HepG2 (cell line): ENCODE measurements around the gene C17orf58. TPM values are rescaled to one million over a fixed set of nuclear protein-coding genes. Genes with fewer than 3 reads are reported as not detected.

Experiments
- BORCS8-MEF2B ChIP-seq: sonication (generic); formaldehyde crosslinking; IDR thresholded peaks from 2 replicates; pipeline ENCODE4 v1.8.0; 2022; ENCODE audit warnings: mild to moderate bottlenecking, missing genetic modification reagents
- FOXA1 ChIP-seq, 2 experiments: fragments of 450-650 bp in 1 of 2; sonication (generic) in 1 of 2; formaldehyde crosslinking in 1 of 2; IDR thresholded peaks; 2 replicates each; pipeline versions ENCODE4 v1.4.0 to v1.6.1; 2016 to 2020; ENCODE audit warnings: missing genetic modification reagents in 1 of 2
- HDAC6 ChIP-seq: fragments of 200-600 bp; sonication (generic); IDR thresholded peaks from 2 replicates; pipeline ENCODE4 v1.7.0; 2017; ENCODE audit warnings: mild to moderate bottlenecking, antibody characterized with exemption, low read length, low read depth
- HMG20A ChIP-seq: IDR thresholded peaks from 2 replicates; pipeline ENCODE4 v1.6.1; 2016; ENCODE audit warnings: borderline replicate concordance
- MED1 ChIP-seq: sonication (generic); formaldehyde crosslinking; IDR thresholded peaks from 2 replicates; pipeline ENCODE4 v1.4.0; 2020; ENCODE audit warnings: missing genetic modification reagents
- NR2F1 ChIP-seq, 2 experiments: fragments of 450-650 bp in 1 of 2; formaldehyde crosslinking in 1 of 2; IDR thresholded peaks; 2 replicates each; pipeline versions ENCODE4 v1.5.0 to v1.6.1; 2016 to 2020; ENCODE audit warnings: mild to moderate bottlenecking in 1 of 2, missing compliant biosample characterization in 1 of 2, missing genetic modification reagents in 1 of 2, moderate library complexity in 1 of 2
- PHF20 ChIP-seq: sonication (generic); formaldehyde crosslinking; IDR thresholded peaks from 2 replicates; pipeline ENCODE4 v1.5.0; 2020; ENCODE audit warnings: mild to moderate bottlenecking, missing genetic modification reagents
- RBM22 ChIP-seq: fragments of 200-400 bp; formaldehyde crosslinking; optimal IDR thresholded peaks from 2 replicates; pipeline ENCODE3; 2017; ENCODE audit warnings: mild to moderate bottlenecking, low read length, moderate library complexity
- SETDB1 ChIP-seq: sonication (generic); formaldehyde crosslinking; IDR thresholded peaks from 2 replicates; pipeline ENCODE4 v1.5.1; 2020; ENCODE audit warnings: missing genetic modification reagents, mild to moderate bottlenecking, borderline replicate concordance
- SMARCC2 ChIP-seq: fragments of 450-650 bp; IDR thresholded peaks from 2 replicates; pipeline ENCODE4 v1.6.1; 2017; ENCODE audit warnings: antibody characterized with exemption, mild to moderate bottlenecking
- SRF ChIP-seq: IDR thresholded peaks from 2 replicates; pipeline ENCODE4 v1.6.1; 2011; ENCODE audit warnings: mild to moderate bottlenecking, low read depth, low read length, moderate library complexity
- TEF ChIP-seq: sonication (generic); formaldehyde crosslinking; IDR thresholded peaks from 2 replicates; pipeline ENCODE4 v1.5.0; 2020; ENCODE audit warnings: missing genetic modification reagents
- ZIK1 ChIP-seq: sonication (generic); formaldehyde crosslinking; IDR thresholded peaks from 2 replicates; pipeline ENCODE4 v1.5.0; 2020; ENCODE audit warnings: mild to moderate bottlenecking, low read depth, missing genetic modification reagents, borderline replicate concordance
- ZKSCAN8 ChIP-seq: IDR thresholded peaks from 2 replicates; pipeline ENCODE4 v1.6.1; 2016; ENCODE audit warnings: borderline replicate concordance, missing genetic modification reagents, missing compliant biosample characterization
- ZMYM4 ChIP-seq: sonication (generic); formaldehyde crosslinking; IDR thresholded peaks from 2 replicates; pipeline ENCODE4 v1.8.1; 2023; ENCODE audit warnings: mild to moderate bottlenecking, missing genetic modification reagents
- ZNF124 ChIP-seq: sonication (generic); formaldehyde crosslinking; IDR thresholded peaks from 2 replicates; pipeline ENCODE4 v1.4.0; 2020; ENCODE audit warnings: missing genetic modification reagents
- ZNF253 ChIP-seq: sonication (generic); formaldehyde crosslinking; IDR thresholded peaks from 2 replicates; pipeline ENCODE4 v1.8.0; 2022; ENCODE audit warnings: mild to moderate bottlenecking, missing genetic modification reagents, borderline replicate concordance
- ZNF256 ChIP-seq: sonication (generic); formaldehyde crosslinking; conservative IDR thresholded peaks from 2 replicates; pipeline ENCODE4 v1.4.0; 2020; ENCODE audit warnings: missing genetic modification reagents
- ZNF263 ChIP-seq: sonication (generic); formaldehyde crosslinking; IDR thresholded peaks from 2 replicates; pipeline ENCODE4 v1.4.0; 2020; ENCODE audit warnings: missing genetic modification reagents
- ZNF280D ChIP-seq: sonication (generic); formaldehyde crosslinking; IDR thresholded peaks from 2 replicates; pipeline ENCODE4 v1.5.1; 2020; ENCODE audit warnings: mild to moderate bottlenecking, missing genetic modification reagents
- ZNF619 ChIP-seq: sonication (generic); formaldehyde crosslinking; IDR thresholded peaks from 2 replicates; pipeline ENCODE4 v1.4.0; 2020; ENCODE audit warnings: mild to moderate bottlenecking, missing genetic modification reagents
- ZNF749 ChIP-seq: sonication (generic); formaldehyde crosslinking; IDR thresholded peaks from 2 replicates; pipeline ENCODE4 v1.8.0; 2022; ENCODE audit warnings: mild to moderate bottlenecking, missing genetic modification reagents, moderate library complexity, borderline replicate concordance
- ZNF768 ChIP-seq: sonication (generic); formaldehyde crosslinking; IDR thresholded peaks from 2 replicates; pipeline ENCODE4 v1.4.0; 2020; ENCODE audit warnings: missing genetic modification reagents
- ZNF816 ChIP-seq: sonication (generic); formaldehyde crosslinking; IDR thresholded peaks from 2 replicates; pipeline ENCODE4 v1.8.0; 2022; ENCODE audit warnings: missing genetic modification reagents, mild to moderate bottlenecking, borderline replicate concordance
- ZZZ3 ChIP-seq: sonication (generic); formaldehyde crosslinking; IDR thresholded peaks from 2 replicates; pipeline ENCODE4 v1.4.0; 2020; ENCODE audit warnings: missing genetic modification reagents, mild to moderate bottlenecking, borderline replicate concordance
- polyA plus RNA-seq, 8 experiments: library from polyadenylated mRNA; depleted of rRNA in 3 of 8; stranded (reverse) in 7 of 8; unstranded in 1 of 8; fragments of >200 nt; fragmentation: Illumina TruSeq in 4 of 8; extraction: Trizol in 4 of 8; gene quantifications; 2 replicates each; pipeline versions ENCODE4 v1.2.1 to v1.2.3, GENCODE V29; 2011 to 2016; ENCODE audit warnings: low read depth in 4 of 8, missing spikeins in 1 of 8, mixed read lengths in 1 of 8; ENCODE audit not compliant: insufficient read depth in 1 of 8
- total RNA-seq, 5 experiments: library from RNA; depleted of rRNA; stranded (reverse); fragments of >200 nt; fragmentation: Illumina TruSeq; extraction: Trizol; gene quantifications; 2 replicates each; pipeline ENCODE4 v1.2.3, GENCODE V29; 2016; ENCODE audit warnings: low read depth in 1 of 5

C17orf58 gene
- total and polyA plus RNA-seq, 2 of the 13 experiments (the other 11 are each of a cell fraction or from before 2014, with no cell fraction given) = 15.6 to 15.8 TPM

- peak; percentile 39; the same call in 1 of the 2 replicates for TF ChIP-seq ZNF280D (CRISPR knock-in tag)
- TF ChIP-seq ZNF256 = no peak
- TF ChIP-seq BORCS8-MEF2B (CRISPR knock-in tag) = no peak
- no peak for TF ChIP-seq ZNF253 (CRISPR knock-in tag)
- 0 out of 2 replicates have a peak, but pooled peaks have one; percentile 22 for TF ChIP-seq MED1 (CRISPR knock-in tag)
- TF ChIP-seq ZZZ3 = no peak
- no peak for TF ChIP-seq ZNF263 (CRISPR knock-in tag)
- 0 out of 2 replicates have a peak, but pooled peaks have one; percentile 15 for TF ChIP-seq HMG20A (CRISPR knock-in tag)
- no peak for TF ChIP-seq NR2F1 (CRISPR knock-in tag; IDR thresholded peaks at IDR 0.05)
- peak; percentile 54; the same call in 1 of the 2 replicates for TF ChIP-seq ZMYM4 (CRISPR knock-in tag)
- 0 out of 2 replicates have a peak, but pooled peaks have one; percentile 31 for TF ChIP-seq TEF (CRISPR knock-in tag)
- no peak for TF ChIP-seq ZNF619 (CRISPR knock-in tag)
- TF ChIP-seq FOXA1 (IDR thresholded peaks at IDR 0.05) = no peak
- TF ChIP-seq FOXA1 (CRISPR knock-in tag; IDR thresholded peaks at IDR 0.05) = no peak
- no peak for TF ChIP-seq SMARCC2
- no peak for TF ChIP-seq ZNF768
- TF ChIP-seq ZNF749 (CRISPR knock-in tag) = no peak
- TF ChIP-seq ZKSCAN8 (CRISPR knock-in tag) = no peak
- TF ChIP-seq ZIK1 (CRISPR knock-in tag) = no peak
- TF ChIP-seq ZNF124 (CRISPR knock-in tag) = no peak
- no peak for TF ChIP-seq PHF20 (CRISPR knock-in tag)
- TF ChIP-seq RBM22 = no peak
- TF ChIP-seq SRF = no peak
- no peak for TF ChIP-seq SETDB1
- TF ChIP-seq HDAC6 = no peak
- no peak for TF ChIP-seq ZNF816 (CRISPR knock-in tag)
These were observed 37.6 kb upstream of the C17orf58 start (continued) for GRCh38 chr17:68033636-68034451.
